ENCODE results near the gene CHRFAM7A. TPM values are rescaled to one million over a fixed set of nuclear protein-coding genes. Genes with fewer than 3 reads are reported as not detected.

Gene CHRFAM7A
- not detected for total RNA-seq

GRCh38 chr15:30392766-30393663 is at the start of gene CHRFAM7A:
TSS of gene CHRFAM7A (minus strand) at chr15:30393540. CDS start at chr15:30383351, 10,189 bp downstream.

GRCh38 chr15:30414160-30414559 is 20.8 kb upstream of the CHRFAM7A start, which contains the start of gene GOLGA8R:
TSS of gene GOLGA8R (minus strand) at chr15:30414260. CDS start at chr15:30414162, 98 bp downstream.

Other genes with a start within 250 kb of the CHRFAM7A start
- 1 to 10 TPM; 2.1 to 2.5 TPM for gene GOLGA8R, start 20.7 kb upstream of the CHRFAM7A start, total RNA-seq
- gene GOLGA8Q, start 158.5 kb upstream of the CHRFAM7A start, total RNA-seq = 1 to 10 TPM in 1 of 2 experiments, under 1 TPM in 1; 0.75 to 1.1 TPM
- gene GOLGA8H, start 210.5 kb upstream of the CHRFAM7A start, total RNA-seq = not detected

Data from activated naive CD4-positive, alpha-beta T cell treated with anti-CD3 and anti-CD28 coated beads, Interleukin-2, amount 10 ng/mL, durations not matched to agents 5 hours and 36 hours (primary cell).